ENCODE data around the gene TRAT1.

DNA sequence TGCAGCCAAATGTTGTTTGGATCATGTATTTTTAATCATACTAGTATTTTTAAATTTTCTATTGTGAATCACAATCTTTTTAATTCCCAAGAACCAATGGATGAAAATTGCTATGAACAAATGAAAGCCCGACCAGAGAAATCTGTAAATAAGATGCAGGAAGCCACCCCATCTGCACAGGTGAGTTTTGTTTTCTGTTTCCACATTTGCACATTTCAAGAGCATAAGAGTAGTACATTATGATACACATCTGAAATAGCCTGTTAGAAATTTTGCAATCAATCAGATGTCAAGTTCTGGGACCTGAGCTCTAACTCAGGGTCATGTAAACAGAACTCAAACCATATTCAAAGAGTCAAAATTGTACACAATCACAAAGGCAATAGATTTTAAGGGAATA is 26.5 kb downstream of the TRAT1 start:
- TF ChIP-seq, protein P1, sequence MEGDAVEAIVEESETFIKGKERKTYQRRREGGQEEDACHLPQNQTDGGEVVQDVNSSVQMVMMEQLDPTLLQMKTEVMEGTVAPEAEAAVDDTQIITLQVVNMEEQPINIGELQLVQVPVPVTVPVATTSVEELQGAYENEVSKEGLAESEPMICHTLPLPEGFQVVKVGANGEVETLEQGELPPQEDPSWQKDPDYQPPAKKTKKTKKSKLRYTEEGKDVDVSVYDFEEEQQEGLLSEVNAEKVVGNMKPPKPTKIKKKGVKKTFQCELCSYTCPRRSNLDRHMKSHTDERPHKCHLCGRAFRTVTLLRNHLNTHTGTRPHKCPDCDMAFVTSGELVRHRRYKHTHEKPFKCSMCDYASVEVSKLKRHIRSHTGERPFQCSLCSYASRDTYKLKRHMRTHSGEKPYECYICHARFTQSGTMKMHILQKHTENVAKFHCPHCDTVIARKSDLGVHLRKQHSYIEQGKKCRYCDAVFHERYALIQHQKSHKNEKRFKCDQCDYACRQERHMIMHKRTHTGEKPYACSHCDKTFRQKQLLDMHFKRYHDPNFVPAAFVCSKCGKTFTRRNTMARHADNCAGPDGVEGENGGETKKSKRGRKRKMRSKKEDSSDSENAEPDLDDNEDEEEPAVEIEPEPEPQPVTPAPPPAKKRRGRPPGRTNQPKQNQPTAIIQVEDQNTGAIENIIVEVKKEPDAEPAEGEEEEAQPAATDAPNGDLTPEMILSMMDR (IDR thresholded peaks at IDR 0.05) = no peak
- no peak for TF ChIP-seq EZH2 (IDR thresholded peaks at IDR 0.05; ENCODE audit: borderline replicate concordance, insufficient read depth, low read depth, low read length, poor library complexity, severe bottlenecking)
